Muscle layer of colon (tissue), 2 donors: ENCODE data around the gene KNOP1.
"Not testable (repeated sequence)": the region's sequence is repeated elsewhere in the genome, so short reads cannot be mapped to it uniquely, and the experiment has no call there.

Experiments
- H3K27ac ChIP-seq: one replicate; pipeline ENCODE4 v1.7.0; 2013; ENCODE audit warnings: low read depth, mild to moderate bottlenecking, low read length, moderate library complexity
- H3K27me3 ChIP-seq, 2 donors: one replicate each; pipeline ENCODE4 v1.7.0; 2013; ENCODE audit warnings: low read length in 2 of 2, mild to moderate bottlenecking in 2 of 2; ENCODE audit not compliant: insufficient read depth in 2 of 2, control insufficient read depth in 1 of 2
- H3K36me3 ChIP-seq: one replicate; pipeline ENCODE4 v1.7.0; 2013; ENCODE audit warnings: mild to moderate bottlenecking, low read length; ENCODE audit not compliant: insufficient read depth
- H3K4me1 ChIP-seq: one replicate; pipeline ENCODE4 v1.7.0; 2013; ENCODE audit warnings: mild to moderate bottlenecking, low read length; ENCODE audit not compliant: insufficient read depth
- H3K4me3 ChIP-seq, 2 donors: one replicate each; pipeline ENCODE4 v1.7.0; 2013; ENCODE audit warnings: low read length in 2 of 2, low read depth in 1 of 2, mild to moderate bottlenecking in 1 of 2, moderate library complexity in 1 of 2
- H3K9ac ChIP-seq: one replicate; pipeline ENCODE4 v1.7.0; 2013; ENCODE audit warnings: low read length
- H3K9me3 ChIP-seq: one replicate; pipeline ENCODE4 v1.7.0; 2013; ENCODE audit warnings: mild to moderate bottlenecking, low read length
- donor health status: abdominal sarcoma.
- donor health status: Adenocarcinoma of cecum.

The KNOP1 gene

GRCh38 chr16:19735074-19735867, 17.2 kb upstream of the KNOP1 start:
- Histone ChIP-seq H3K36me3 (no peaks in the 10 kb centered on the region), H3K4me3 (no peak overlapping the region), H3K9me3 (no peaks in the 10 kb centered on the region), H3K9ac (no peak overlapping the region), H3K27ac (no peak overlapping the region), H3K4me1 (no peaks in the 10 kb centered on the region), H3K27me3 (no peaks in the 10 kb centered on the region)

GRCh38 chr16:19733551-19733950, 15.5 kb upstream of the KNOP1 start:
- no peak overlapping the region for H3K4me3 ChIP-seq
- H3K9me3 ChIP-seq: no peaks in the 10 kb centered on the region
- no peaks in the 10 kb centered on the region for H3K27me3 ChIP-seq
- no peaks in the 10 kb centered on the region for H3K36me3 ChIP-seq
- no peak overlapping the region for H3K9ac ChIP-seq
- no peaks in the 10 kb centered on the region for H3K4me1 ChIP-seq
- H3K27ac ChIP-seq: no peak overlapping the region

- Histone ChIP-seq H3K27ac (no peak overlapping the region), H3K9ac (no peak overlapping the region), H3K36me3 (no peaks in the 10 kb centered on the region), H3K4me3 (no peak overlapping the region), H3K9me3 (no peaks in the 10 kb centered on the region), H3K4me1 (no peaks in the 10 kb centered on the region), H3K27me3 (no peaks in the 10 kb centered on the region)
Observed at GRCh38 chr16:19728636-19728965, 10.6 kb upstream of the KNOP1 start.

GRCh38 chr16:19722981-19723380, 5.0 kb upstream of the KNOP1 start:
- no peaks in the 10 kb centered on the region for H3K27me3 ChIP-seq
- H3K4me1 ChIP-seq: peaks cover 7% of the 10 kb centered on the region
- no peaks in the 10 kb centered on the region for H3K36me3 ChIP-seq

GRCh38 chr16:19722269-19722952, 4.4 kb upstream of the KNOP1 start:
- no peak overlapping the region for H3K4me3 ChIP-seq
- H3K9me3 ChIP-seq: no peaks in the 10 kb centered on the region
- no peaks in the 10 kb centered on the region for H3K36me3 ChIP-seq
- H3K9ac ChIP-seq: no peak overlapping the region
- no peaks in the 10 kb centered on the region for H3K27me3 ChIP-seq
- no peak overlapping the region for H3K27ac ChIP-seq
- H3K4me1 ChIP-seq: peaks cover 7% of the 10 kb centered on the region

More at GRCh38 chr16:19722981-19723380, 5.0 kb upstream of the KNOP1 start:
- no peak overlapping the region for H3K27ac ChIP-seq
- H3K9me3 ChIP-seq: no peaks in the 10 kb centered on the region
- H3K9ac ChIP-seq: no peak overlapping the region
- H3K4me3 ChIP-seq: no peak overlapping the region

GRCh38 chr16:19718624-19718965, 568 bp upstream of the KNOP1 start:
- peak overlapping the region; percentile 33 for H3K9ac ChIP-seq
- H3K27ac ChIP-seq: peak overlapping the region; percentile 36
- peaks cover 20% of the 10 kb centered on the region for H3K4me1 ChIP-seq
- H3K36me3 ChIP-seq: peaks cover 4% of the 10 kb centered on the region
- H3K9me3 ChIP-seq: no peaks in the 10 kb centered on the region
- no peaks in the 10 kb centered on the region for H3K27me3 ChIP-seq
- H3K4me3 ChIP-seq: peak overlapping the region; percentile 91 to 94

DNA sequence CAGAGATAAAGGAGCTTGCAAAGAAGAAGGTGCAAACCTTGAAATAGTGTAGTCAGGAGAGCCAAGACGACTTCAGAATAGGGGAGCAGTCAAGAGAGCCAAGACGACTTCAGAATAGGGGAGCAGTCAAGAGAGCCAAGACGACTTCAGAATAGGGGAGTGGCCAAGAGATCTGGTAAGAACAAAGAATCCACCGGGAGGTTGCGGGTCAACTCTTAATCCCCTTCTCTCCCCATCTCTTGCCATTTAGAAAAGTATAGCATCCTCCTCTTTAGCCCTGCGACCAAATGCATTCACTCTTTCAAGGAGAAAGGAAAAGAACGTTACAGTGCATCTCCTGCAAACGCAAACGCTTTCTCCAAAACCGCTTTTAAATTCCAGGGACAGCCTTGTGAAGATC, 713 bp downstream of the KNOP1 start:
- H3K36me3 ChIP-seq: peaks cover 15% of the 10 kb centered on the region
- H3K27ac ChIP-seq: peak overlapping the region; percentile 36
- H3K9ac ChIP-seq: peak overlapping the region; percentile 51
- no peaks in the 10 kb centered on the region for H3K27me3 ChIP-seq
- peaks cover 20% of the 10 kb centered on the region for H3K4me1 ChIP-seq
- peak overlapping the region; percentile 91 to 94 for H3K4me3 ChIP-seq
- H3K9me3 ChIP-seq: no peaks in the 10 kb centered on the region

- not testable (repeated sequence) for H3K9ac ChIP-seq, H3K27me3 ChIP-seq, H3K27ac ChIP-seq, H3K9me3 ChIP-seq
- peak overlapping the region in 1 of 2 donors; percentile 94 for H3K4me3 ChIP-seq
- peaks cover 15% of the 10 kb centered on the region for H3K36me3 ChIP-seq
- peaks cover 20% of the 10 kb centered on the region for H3K4me1 ChIP-seq
Observed at GRCh38 chr16:19716728-19717127, 1.3 kb downstream of the KNOP1 start.

DNA sequence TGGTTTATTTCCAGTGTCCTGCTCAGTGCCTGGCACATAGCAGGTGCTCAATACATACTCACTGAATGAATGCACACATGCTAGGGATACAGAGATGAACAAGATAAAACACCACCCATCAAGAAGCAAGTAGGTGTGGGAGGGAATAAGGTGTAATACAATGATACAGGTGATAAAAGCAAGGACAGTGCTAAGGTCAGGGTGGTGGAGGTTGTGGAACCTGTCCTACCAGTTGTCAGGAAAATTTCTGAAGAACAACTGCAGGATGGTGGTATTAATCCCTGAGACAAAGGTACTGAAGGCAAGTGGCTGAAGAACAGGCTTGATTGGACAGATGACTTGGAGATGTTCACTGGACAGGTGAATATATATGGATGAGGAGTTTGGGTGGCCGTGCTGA, 1.8 kb downstream of the KNOP1 start:
- H3K27ac ChIP-seq: no peak overlapping the region
- no peak overlapping the region for H3K9ac ChIP-seq
- peaks cover 15% of the 10 kb centered on the region for H3K36me3 ChIP-seq
- H3K9me3 ChIP-seq: no peaks in the 10 kb centered on the region
- H3K27me3 ChIP-seq: no peaks in the 10 kb centered on the region
- peaks cover 20% of the 10 kb centered on the region for H3K4me1 ChIP-seq
- no peak overlapping the region for H3K4me3 ChIP-seq

GRCh38 chr16:19715566-19715965, 2.5 kb downstream of the KNOP1 start:
- Histone ChIP-seq H3K9ac (no peak overlapping the region), H3K27me3 (no peaks in the 10 kb centered on the region), H3K9me3 (no peaks in the 10 kb centered on the region), H3K4me3 (no peak overlapping the region), H3K27ac (no peak overlapping the region), H3K36me3 (peaks cover 17% of the 10 kb centered on the region), H3K4me1 (peaks cover 20% of the 10 kb centered on the region)

- Histone ChIP-seq H3K9ac (no peak overlapping the region), H3K4me1 (peaks cover 13% of the 10 kb centered on the region), H3K27me3 (no peaks in the 10 kb centered on the region), H3K4me3 (no peak overlapping the region), H3K27ac (no peak overlapping the region), H3K36me3 (peaks cover 32% of the 10 kb centered on the region), H3K9me3 (no peaks in the 10 kb centered on the region)
Observed at GRCh38 chr16:19713697-19714096, 4.3 kb downstream of the KNOP1 start.
